GM12874 (cell line): ENCODE measurements around the gene PLEKHG2.

Experiments used
- TF ChIP-seq, protein P1 (sequence below): IDR thresholded peaks from 2 replicates; pipeline ENCODE4 v1.5.1; 2011; ENCODE audit warnings: low read depth, mild to moderate bottlenecking, control low read depth, low read length, moderate library complexity; ENCODE audit not compliant: insufficient read depth

Gene PLEKHG2

GRCh38 chr19:39405958-39406655, 6.4 kb upstream of the PLEKHG2 start:
- TF ChIP-seq, protein P1, sequence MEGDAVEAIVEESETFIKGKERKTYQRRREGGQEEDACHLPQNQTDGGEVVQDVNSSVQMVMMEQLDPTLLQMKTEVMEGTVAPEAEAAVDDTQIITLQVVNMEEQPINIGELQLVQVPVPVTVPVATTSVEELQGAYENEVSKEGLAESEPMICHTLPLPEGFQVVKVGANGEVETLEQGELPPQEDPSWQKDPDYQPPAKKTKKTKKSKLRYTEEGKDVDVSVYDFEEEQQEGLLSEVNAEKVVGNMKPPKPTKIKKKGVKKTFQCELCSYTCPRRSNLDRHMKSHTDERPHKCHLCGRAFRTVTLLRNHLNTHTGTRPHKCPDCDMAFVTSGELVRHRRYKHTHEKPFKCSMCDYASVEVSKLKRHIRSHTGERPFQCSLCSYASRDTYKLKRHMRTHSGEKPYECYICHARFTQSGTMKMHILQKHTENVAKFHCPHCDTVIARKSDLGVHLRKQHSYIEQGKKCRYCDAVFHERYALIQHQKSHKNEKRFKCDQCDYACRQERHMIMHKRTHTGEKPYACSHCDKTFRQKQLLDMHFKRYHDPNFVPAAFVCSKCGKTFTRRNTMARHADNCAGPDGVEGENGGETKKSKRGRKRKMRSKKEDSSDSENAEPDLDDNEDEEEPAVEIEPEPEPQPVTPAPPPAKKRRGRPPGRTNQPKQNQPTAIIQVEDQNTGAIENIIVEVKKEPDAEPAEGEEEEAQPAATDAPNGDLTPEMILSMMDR = no peak

DNA sequence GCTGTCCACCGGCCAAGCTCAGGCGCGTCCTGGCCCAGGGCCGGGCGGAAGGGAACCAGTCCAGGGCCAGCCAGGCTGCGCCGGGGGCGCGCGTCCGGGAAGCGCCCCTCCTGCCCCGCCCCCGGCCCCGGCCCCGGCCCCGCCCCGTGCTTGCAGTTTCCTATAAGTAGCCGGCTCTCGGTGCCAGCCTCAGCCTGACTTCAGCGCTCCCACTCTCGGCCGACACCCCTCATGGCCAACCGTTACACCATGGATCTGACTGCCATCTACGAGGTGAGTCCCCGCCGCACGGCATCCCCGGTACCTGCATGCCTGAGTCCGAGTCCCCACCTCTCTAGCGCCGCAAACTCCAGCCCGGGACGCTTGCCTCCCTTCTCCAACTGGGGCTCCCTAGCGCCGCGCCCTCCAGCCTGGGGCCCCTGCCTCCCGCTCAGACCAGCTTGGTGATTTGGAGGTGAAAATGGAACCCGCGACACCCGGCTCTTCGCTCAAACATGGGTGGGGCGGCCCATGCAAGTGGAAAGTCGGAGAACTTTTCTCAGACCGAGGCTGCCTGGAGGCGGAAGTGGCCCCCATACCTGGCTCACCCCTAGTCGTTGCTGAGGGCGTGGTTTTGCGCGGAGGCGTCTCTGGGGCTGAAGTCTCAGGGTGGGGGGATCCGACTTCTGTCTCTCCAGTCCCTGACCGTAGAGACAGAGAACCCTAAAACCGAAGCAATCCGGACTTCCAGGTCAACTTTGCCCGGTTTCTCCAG, 5.6 kb upstream of the PLEKHG2 start, which contains the start of gene ZFP36:
Gene ZFP36, plus strand, starts transcription at position 192 of the 754 bp plus-strand sequence. Its CDS starts 58 bp downstream, at position 250.
- TF ChIP-seq, protein P1 = no peak

DNA sequence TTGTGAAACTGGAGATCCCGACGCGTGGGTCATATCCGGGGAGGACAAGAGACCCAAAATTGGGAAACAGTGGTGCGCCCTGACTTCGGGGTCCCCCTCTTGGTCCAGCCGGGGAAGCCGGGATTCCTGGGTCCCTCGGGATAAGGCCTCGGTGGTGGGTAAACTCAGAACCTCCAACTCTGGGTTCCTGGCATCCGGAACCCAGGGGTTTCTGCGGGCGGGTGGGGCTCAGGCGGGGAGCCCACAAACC, 5.1 kb upstream of the PLEKHG2 start:
- TF ChIP-seq, protein P1 = no peak

DNA sequence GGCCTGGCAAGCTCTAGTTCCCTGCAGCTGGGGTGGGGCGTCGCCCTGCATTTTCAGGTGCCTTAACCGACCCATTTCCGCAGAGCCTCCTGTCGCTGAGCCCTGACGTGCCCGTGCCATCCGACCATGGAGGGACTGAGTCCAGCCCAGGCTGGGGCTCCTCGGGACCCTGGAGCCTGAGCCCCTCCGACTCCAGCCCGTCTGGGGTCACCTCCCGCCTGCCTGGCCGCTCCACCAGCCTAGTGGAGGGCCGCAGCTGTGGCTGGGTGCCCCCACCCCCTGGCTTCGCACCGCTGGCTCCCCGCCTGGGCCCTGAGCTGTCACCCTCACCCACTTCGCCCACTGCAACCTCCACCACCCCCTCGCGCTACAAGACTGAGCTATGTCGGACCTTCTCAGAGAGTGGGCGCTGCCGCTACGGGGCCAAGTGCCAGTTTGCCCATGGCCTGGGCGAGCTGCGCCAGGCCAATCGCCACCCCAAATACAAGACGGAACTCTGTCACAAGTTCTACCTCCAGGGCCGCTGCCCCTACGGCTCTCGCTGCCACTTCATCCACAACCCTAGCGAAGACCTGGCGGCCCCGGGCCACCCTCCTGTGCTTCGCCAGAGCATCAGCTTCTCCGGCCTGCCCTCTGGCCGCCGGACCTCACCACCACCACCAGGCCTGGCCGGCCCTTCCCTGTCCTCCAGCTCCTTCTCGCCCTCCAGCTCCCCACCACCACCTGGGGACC, 4.6 kb upstream of the PLEKHG2 start:
- TF ChIP-seq, protein P1 = no peak

DNA sequence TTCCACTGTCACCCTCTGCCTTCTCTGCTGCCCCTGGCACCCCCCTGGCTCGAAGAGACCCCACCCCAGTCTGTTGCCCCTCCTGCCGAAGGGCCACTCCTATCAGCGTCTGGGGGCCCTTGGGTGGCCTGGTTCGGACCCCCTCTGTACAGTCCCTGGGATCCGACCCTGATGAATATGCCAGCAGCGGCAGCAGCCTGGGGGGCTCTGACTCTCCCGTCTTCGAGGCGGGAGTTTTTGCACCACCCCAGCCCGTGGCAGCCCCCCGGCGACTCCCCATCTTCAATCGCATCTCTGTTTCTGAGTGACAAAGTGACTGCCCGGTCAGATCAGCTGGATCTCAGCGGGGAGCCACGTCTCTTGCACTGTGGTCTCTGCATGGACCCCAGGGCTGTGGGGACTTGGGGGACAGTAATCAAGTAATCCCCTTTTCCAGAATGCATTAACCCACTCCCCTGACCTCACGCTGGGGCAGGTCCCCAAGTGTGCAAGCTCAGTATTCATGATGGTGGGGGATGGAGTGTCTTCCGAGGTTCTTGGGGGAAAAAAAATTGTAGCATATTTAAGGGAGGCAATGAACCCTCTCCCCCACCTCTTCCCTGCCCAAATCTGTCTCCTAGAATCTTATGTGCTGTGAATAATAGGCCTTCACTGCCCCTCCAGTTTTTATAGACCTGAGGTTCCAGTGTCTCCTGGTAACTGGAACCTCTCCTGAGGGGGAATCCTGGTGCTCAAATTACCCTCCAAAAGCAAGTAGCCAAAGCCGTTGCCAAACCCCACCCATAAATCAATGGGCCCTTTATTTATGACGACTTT, 3.9 kb upstream of the PLEKHG2 start:
- TF ChIP-seq, protein P1 = no peak

- TF ChIP-seq, protein P1 = no peak
These were observed 3.1 kb upstream of the PLEKHG2 start for GRCh38 chr19:39409208-39410016.
